Measurements from ENCODE around the gene CDX1.

CDX1 gene

GRCh38 chr5:150144246-150144801 lies 22.3 kb upstream of the CDX1 start:
- H3K27ac ChIP-seq = no peak overlapping the region

GRCh38 chr5:150144879-150145278 lies 21.7 kb upstream of the CDX1 start:
- Histone ChIP-seq H3K27ac (no peak overlapping the region), H3K27me3 (no peaks in the 10 kb centered on the region), H3K4me1 (ENCODE audit: control insufficient read depth in 1 of 2, insufficient read depth in 1 of 2, low read depth in 1 of 2, low read length in 1 of 2) (peaks cover 8 to 10% of the 10 kb centered on the region in 2 experiments), H3K36me3 (no peaks in the 10 kb centered on the region), H3K4me3 (ENCODE audit: low read depth in 1 of 2, low read length in 1 of 2) (no peak overlapping the region), H3K9me3 (no peaks in the 10 kb centered on the region)
- no peak for TF ChIP-seq CTCF (IDR thresholded peaks at IDR 0.05)

More at GRCh38 chr5:150144246-150144801, 22.3 kb upstream of the CDX1 start:
- no peak for TF ChIP-seq CTCF (IDR thresholded peaks at IDR 0.05)
- no peaks in the 10 kb centered on the region for H3K27me3 ChIP-seq
- H3K9me3 ChIP-seq = no peaks in the 10 kb centered on the region
- no peak overlapping the region for H3K4me3 ChIP-seq (ENCODE audit: low read depth in 1 of 2, low read length in 1 of 2)
- peaks cover 8 to 10% of the 10 kb centered on the region in 2 experiments for H3K4me1 ChIP-seq (ENCODE audit: control insufficient read depth in 1 of 2, insufficient read depth in 1 of 2, low read depth in 1 of 2, low read length in 1 of 2)
- H3K36me3 ChIP-seq = no peaks in the 10 kb centered on the region

GRCh38 chr5:150146235-150146634 lies 20.3 kb upstream of the CDX1 start:
- Histone ChIP-seq H3K36me3 (no peaks in the 10 kb centered on the region), H3K9me3 (no peaks in the 10 kb centered on the region), H3K4me1 (ENCODE audit: control insufficient read depth in 1 of 2, insufficient read depth in 1 of 2, low read depth in 1 of 2, low read length in 1 of 2) (peaks cover 8 to 10% of the 10 kb centered on the region in 2 experiments), H3K4me3 (ENCODE audit: low read depth in 1 of 2, low read length in 1 of 2) (no peak overlapping the region), H3K27ac (no peak overlapping the region), H3K27me3 (no peaks in the 10 kb centered on the region)
- TF ChIP-seq CTCF (IDR thresholded peaks at IDR 0.05) = no peak

DNA sequence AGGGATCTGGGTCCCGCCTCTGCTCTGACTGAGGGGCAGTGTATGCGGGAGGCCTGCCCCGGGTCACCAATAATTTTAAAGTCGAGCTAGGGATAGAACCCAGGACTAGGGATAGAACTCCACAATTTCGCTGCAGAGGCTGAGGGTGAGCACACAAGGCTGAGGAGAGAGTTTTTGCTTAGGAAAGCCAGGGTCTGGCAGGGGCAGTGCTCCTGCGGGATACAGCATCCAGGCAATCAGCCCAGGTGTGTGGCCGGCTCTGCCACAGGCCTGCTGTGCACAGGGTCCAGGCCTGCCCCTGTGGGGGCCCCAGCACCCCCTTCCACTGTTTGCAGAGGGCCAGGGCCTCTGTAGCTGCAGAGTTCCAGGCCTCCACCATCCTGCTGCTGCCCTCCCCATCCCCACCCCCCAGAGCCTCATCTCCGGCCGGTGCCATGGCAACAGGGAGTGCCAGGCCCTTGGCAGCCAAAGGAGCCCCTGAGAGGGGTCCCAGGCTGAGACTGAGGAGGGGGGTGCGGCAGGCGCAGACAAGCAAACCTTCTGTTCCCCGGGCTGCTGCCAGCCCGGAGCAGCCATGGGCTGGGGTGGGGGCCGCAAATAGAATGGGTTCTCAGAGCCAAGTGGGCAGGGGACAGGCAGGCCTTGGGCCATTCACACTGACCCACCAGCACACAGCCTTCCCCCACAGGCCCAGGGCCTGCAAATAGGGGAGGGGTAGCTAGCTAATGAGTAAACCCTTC lies 19.5 kb upstream of the CDX1 start:
- no peaks in the 10 kb centered on the region for H3K27me3 ChIP-seq
- no peak overlapping the region for H3K4me3 ChIP-seq (ENCODE audit: low read depth in 1 of 2, low read length in 1 of 2)
- H3K4me1 ChIP-seq (ENCODE audit: control insufficient read depth in 1 of 2, insufficient read depth in 1 of 2, low read depth in 1 of 2, low read length in 1 of 2) = peaks cover 8 to 10% of the 10 kb centered on the region in 2 experiments
- no peak for TF ChIP-seq CTCF (IDR thresholded peaks at IDR 0.05)
- no peaks in the 10 kb centered on the region for H3K9me3 ChIP-seq
- no peak overlapping the region for H3K27ac ChIP-seq
- no peaks in the 10 kb centered on the region for H3K36me3 ChIP-seq

DNA sequence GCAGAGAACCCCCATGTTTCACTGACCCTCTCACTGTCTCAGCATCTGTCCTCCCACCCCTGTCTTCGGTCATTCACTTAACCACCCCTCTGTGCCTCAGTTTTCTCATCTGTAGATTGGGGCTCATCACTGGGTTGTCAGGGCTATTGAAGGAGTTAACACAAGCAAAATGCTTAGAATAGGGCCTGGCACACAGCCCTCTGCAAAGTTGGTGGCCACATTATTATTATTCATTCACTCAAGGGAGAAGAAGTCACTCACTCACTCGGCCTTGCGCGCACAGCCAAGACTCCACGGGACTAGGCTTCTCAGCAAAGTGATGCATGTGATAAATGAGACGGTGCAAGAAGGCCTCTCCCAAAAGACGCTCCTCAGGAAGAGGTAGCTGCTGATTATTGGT lies 18.9 kb upstream of the CDX1 start:
- H3K4me3 ChIP-seq (ENCODE audit: low read depth in 1 of 2, low read length in 1 of 2) = no peak overlapping the region
- no peaks in the 10 kb centered on the region for H3K27me3 ChIP-seq
- peaks cover 7% of the 10 kb centered on the region in 2 experiments for H3K4me1 ChIP-seq (ENCODE audit: control insufficient read depth in 1 of 2, insufficient read depth in 1 of 2, low read depth in 1 of 2, low read length in 1 of 2)

More for the DNA sequence above, 18.9 kb upstream of the CDX1 start:
- TF ChIP-seq CTCF (IDR thresholded peaks at IDR 0.05) = no peak
- no peaks in the 10 kb centered on the region for H3K9me3 ChIP-seq
- no peak overlapping the region for H3K27ac ChIP-seq
- no peaks in the 10 kb centered on the region for H3K36me3 ChIP-seq

Data from neutrophil (primary cell).